ENCODE data around the gene DNAH17.

DNAH17 gene

DNA sequence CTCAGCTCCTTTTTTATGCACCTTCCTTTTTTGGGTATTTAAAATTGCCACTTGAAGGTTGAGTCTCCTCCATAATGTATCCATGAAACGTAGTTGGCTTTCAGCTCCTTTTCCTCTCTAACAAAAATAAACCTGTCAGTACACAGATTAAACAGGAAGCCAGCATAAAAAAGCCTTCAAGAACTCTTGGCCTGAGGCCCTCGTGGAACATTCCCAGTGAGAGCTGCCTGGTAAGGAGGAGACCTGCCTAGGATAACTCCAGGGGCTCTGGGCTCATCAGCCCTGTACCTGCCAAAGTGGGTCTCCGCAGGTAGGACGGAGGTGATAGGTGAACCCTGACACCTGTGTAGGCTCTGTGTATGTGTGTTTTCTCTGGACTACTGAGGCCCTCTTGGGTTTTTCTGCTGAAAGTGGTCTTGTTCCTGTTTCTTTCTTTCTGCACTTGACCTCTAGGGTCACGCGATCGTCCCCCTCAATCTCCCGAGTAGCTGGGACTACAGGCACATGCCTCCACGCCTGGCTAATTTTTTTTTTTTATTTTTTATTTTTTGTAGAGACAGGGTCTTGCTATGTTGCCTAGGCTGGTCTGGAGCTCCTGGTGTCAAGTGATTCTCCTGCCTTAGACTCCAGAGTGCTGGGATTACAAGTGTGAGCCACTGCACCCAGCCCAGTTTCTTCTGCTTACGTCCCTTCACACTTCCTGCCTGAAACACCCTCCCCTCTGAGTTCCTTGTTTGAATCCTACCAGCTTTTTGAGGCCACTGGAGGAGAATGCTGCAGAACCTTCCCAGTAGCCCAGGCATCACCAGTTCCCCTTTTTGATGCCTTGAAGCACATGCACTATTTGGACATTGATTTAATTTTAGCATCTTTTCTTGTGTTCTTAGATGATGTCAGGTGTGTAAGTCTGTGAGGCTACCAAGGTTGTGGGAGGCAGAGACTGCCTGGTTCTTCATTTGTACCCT lies 188.9 kb downstream of the DNAH17 start:
- no peak overlapping the region for H3K4me3 ChIP-seq (ENCODE audit: low read depth, low read length)
- H2AFZ ChIP-seq: no peak overlapping the region
- H3K4me2 ChIP-seq (ENCODE audit: low read length): no peak overlapping the region
- TF ChIP-seq, protein P1, sequence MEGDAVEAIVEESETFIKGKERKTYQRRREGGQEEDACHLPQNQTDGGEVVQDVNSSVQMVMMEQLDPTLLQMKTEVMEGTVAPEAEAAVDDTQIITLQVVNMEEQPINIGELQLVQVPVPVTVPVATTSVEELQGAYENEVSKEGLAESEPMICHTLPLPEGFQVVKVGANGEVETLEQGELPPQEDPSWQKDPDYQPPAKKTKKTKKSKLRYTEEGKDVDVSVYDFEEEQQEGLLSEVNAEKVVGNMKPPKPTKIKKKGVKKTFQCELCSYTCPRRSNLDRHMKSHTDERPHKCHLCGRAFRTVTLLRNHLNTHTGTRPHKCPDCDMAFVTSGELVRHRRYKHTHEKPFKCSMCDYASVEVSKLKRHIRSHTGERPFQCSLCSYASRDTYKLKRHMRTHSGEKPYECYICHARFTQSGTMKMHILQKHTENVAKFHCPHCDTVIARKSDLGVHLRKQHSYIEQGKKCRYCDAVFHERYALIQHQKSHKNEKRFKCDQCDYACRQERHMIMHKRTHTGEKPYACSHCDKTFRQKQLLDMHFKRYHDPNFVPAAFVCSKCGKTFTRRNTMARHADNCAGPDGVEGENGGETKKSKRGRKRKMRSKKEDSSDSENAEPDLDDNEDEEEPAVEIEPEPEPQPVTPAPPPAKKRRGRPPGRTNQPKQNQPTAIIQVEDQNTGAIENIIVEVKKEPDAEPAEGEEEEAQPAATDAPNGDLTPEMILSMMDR (IDR thresholded peaks at IDR 0.05): no peak
- peaks cover 67% of the 10 kb centered on the region for H3K79me2 ChIP-seq
- peak overlapping the region; percentile 58 for H3K27ac ChIP-seq
- no peaks in the 10 kb centered on the region for H3K9me3 ChIP-seq (ENCODE audit: control insufficient read depth, low read length)
- H3K9ac ChIP-seq: no peak overlapping the region
- H3K36me3 ChIP-seq (ENCODE audit: control insufficient read depth, insufficient read depth, low read length): no peaks in the 10 kb centered on the region
- peaks cover 13% of the 10 kb centered on the region for H3K4me1 ChIP-seq
- no peaks in the 10 kb centered on the region for H3K27me3 ChIP-seq (ENCODE audit: control insufficient read depth, insufficient read depth, low read length)

DNA sequence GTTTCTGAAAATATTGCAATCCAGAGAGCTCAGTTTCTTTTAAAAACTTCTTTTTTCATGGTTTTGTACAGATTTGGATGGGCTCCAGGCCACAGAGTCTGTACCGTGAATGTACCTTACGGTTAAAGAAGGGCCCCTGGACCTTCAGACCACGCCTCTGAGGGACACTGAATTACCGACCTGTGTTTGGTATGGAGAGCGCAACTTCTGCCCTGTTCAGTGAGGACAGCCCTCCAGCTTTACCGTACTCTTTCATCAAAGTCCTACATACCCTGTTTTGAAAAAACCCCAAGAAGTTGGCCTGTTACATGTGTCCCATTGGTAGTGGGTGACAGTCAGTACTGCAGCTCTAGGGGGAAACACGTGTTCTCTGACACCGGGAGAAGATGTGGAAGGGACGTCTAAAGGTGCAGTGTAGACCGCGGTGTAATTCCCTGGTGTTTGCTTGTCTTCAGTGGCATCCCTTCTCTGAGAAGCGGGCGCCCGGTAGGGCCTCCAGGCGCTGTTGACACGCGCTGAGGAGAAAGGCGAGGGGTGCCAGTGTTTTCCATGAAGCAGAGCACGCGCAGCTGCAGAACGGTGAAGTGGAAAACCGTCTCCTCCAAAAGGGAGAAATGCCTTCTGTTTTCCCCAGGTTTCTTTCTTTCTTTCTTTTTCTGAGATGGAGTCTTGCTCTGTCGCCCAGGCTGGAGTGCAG lies 192.6 kb downstream of the DNAH17 start:
- Histone ChIP-seq H2AFZ (no peak overlapping the region), H3K36me3 (ENCODE audit: control insufficient read depth, insufficient read depth, low read length) (no peaks in the 10 kb centered on the region), H3K4me2 (ENCODE audit: low read length) (no peak overlapping the region), H3K79me2 (peaks cover 54% of the 10 kb centered on the region), H3K27ac (peak overlapping the region; percentile 85), H3K4me3 (ENCODE audit: low read depth, low read length) (no peak overlapping the region), H3K4me1 (peaks cover 13% of the 10 kb centered on the region), H3K9ac (no peak overlapping the region), H3K9me3 (ENCODE audit: control insufficient read depth, low read length) (no peaks in the 10 kb centered on the region), H3K27me3 (ENCODE audit: control insufficient read depth, insufficient read depth, low read length) (no peaks in the 10 kb centered on the region)
- TF ChIP-seq, protein P1 (IDR thresholded peaks at IDR 0.05): no peak

DNA sequence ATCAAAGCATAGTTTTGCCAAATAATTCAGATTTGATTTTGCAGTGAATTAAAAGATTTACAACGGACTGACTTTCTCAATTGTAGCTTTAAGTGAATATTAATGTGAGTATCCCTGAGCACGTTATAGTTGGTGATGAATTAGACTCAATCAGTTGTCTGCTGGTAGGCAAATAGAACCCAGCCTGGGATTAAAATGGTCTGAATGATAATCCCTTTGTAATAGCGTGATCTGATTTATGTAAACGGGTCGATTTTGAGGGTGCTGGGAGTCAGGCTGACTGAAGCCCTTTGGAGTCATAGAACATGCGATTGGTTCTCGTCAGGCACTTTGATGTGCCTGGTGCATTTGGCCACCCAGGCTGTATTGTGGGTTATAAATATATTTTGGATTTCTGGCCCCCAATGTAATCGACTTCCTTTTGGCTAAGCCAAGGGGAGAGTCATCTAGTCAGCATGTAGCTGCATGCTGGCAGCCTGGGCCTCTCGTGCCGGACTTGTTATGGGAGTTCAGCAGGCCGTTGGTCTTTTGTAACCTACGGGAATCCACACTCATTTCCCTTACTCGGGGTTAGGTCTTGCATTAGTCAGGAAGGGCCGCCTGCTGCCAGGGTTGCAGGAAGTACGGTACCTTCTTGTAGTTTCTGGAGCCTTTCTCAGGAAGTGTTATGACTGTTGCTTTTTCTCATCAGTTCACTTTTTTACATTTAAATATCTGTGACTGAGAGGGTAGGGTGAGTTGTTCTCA lies 193.3 kb downstream of the DNAH17 start:
- no peak overlapping the region for H3K4me2 ChIP-seq (ENCODE audit: low read length)
- no peaks in the 10 kb centered on the region for H3K9me3 ChIP-seq (ENCODE audit: control insufficient read depth, low read length)
- peaks cover 53% of the 10 kb centered on the region for H3K79me2 ChIP-seq
- H3K4me1 ChIP-seq: peaks cover 13% of the 10 kb centered on the region
- H2AFZ ChIP-seq: no peak overlapping the region
- H3K36me3 ChIP-seq (ENCODE audit: control insufficient read depth, insufficient read depth, low read length): no peaks in the 10 kb centered on the region
- H3K27ac ChIP-seq: peak overlapping the region; percentile 85
- TF ChIP-seq, protein P1 (IDR thresholded peaks at IDR 0.05): no peak
- H3K27me3 ChIP-seq (ENCODE audit: control insufficient read depth, insufficient read depth, low read length): no peaks in the 10 kb centered on the region
- H3K4me3 ChIP-seq (ENCODE audit: low read depth, low read length): no peak overlapping the region
- H3K9ac ChIP-seq: no peak overlapping the region

DNA sequence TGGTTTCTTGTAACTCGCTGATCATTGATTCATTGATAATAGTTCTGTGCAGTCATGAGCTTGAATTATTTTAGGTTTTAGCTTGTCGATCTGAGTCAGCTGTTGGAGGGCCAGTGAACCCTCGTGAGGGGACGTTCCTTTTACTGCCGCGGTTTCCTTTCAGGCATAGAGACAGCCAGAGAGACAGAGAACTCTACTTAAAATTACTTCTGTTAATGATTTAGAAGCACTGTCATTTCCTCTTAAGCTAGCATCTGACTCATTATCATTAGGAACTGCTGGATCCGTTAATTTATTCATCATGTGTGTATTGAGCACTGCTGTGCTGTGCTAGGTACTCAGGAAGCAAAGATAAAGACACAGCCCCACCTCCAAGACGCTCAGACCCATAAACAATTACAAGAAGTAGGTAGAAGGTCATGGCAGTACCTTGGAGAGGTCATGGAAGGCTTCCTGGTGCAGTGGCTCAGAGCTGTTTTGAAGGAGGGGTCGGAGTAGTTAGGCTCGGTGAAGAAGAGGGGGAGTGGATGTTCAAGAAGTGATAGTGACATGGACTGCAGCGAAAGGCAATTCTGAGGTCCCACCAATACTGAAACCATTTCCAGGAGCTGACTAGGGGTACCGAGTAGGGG lies 195.5 kb downstream of the DNAH17 start:
- Histone ChIP-seq H3K4me1 (peaks cover 13% of the 10 kb centered on the region), H3K9ac (no peak overlapping the region), H3K4me3 (ENCODE audit: low read depth, low read length) (no peak overlapping the region)

More for the DNA sequence above, 195.5 kb downstream of the DNAH17 start:
- H3K27ac ChIP-seq: peak overlapping the region; percentile 2
- peaks cover 46% of the 10 kb centered on the region for H3K79me2 ChIP-seq
- H3K36me3 ChIP-seq (ENCODE audit: control insufficient read depth, insufficient read depth, low read length): no peaks in the 10 kb centered on the region
- TF ChIP-seq, protein P1 (IDR thresholded peaks at IDR 0.05): no peak
- H3K9me3 ChIP-seq (ENCODE audit: control insufficient read depth, low read length): no peaks in the 10 kb centered on the region
- H3K27me3 ChIP-seq (ENCODE audit: control insufficient read depth, insufficient read depth, low read length): no peaks in the 10 kb centered on the region
- no peak overlapping the region for H2AFZ ChIP-seq
- H3K4me2 ChIP-seq (ENCODE audit: low read length): no peak overlapping the region
